Trophoblast cell (in vitro differentiated cells and primary cell): Measurements from ENCODE around the gene F11R.
"Not testable (repeated sequence)": the region's sequence is repeated elsewhere in the genome, so short reads cannot be mapped to it uniquely, and the experiment has no call there.

Experiments
- DNase-seq, 2 donors: peaks; one replicate each; pipeline ENCODE4 v3.0.0-alpha.2; 2016
- H2AFZ ChIP-seq: 2 replicates; pipeline ENCODE4 v1.6.1; 2013; ENCODE audit warnings: low read length, moderate library complexity, mild to moderate bottlenecking; ENCODE audit not compliant: insufficient read depth, poor library complexity
- H2AK5ac ChIP-seq: 2 replicates; pipeline ENCODE4 v1.6.1; 2013; ENCODE audit warnings: mild to moderate bottlenecking, low read length
- H2BK120ac ChIP-seq: 2 replicates; pipeline ENCODE4 v1.6.1; 2013; ENCODE audit warnings: low read length, mild to moderate bottlenecking, moderate library complexity; ENCODE audit not compliant: insufficient read depth, poor library complexity
- H2BK12ac ChIP-seq: 2 replicates; pipeline ENCODE4 v1.6.1; 2013; ENCODE audit warnings: mild to moderate bottlenecking, low read length, moderate library complexity
- H2BK5ac ChIP-seq: 2 replicates; pipeline ENCODE4 v1.6.1; 2013; ENCODE audit warnings: low read length, low read depth, moderate library complexity, mild to moderate bottlenecking; ENCODE audit not compliant: poor library complexity
- H3K14ac ChIP-seq: 2 replicates; pipeline ENCODE4 v1.6.1; 2013; ENCODE audit warnings: mild to moderate bottlenecking, low read length
- H3K18ac ChIP-seq: 2 replicates; pipeline ENCODE4 v1.6.1; 2013; ENCODE audit warnings: mild to moderate bottlenecking, low read length
- H3K23ac ChIP-seq: 2 replicates; pipeline ENCODE4 v1.6.1; 2013; ENCODE audit warnings: low read length
- H3K27ac ChIP-seq: 2 replicates; pipeline ENCODE4 v1.5.1; 2013; ENCODE audit warnings: low read depth, mild to moderate bottlenecking, inconsistent platforms, low read length, moderate library complexity
- H3K27me3 ChIP-seq: 2 replicates; pipeline ENCODE4 v1.6.1; 2013; ENCODE audit warnings: inconsistent platforms, mild to moderate bottlenecking, low read length, moderate library complexity; ENCODE audit not compliant: insufficient read depth
- H3K36me3 ChIP-seq, 2 experiments: 1 replicate in 1 of 2; 2 replicates in 1 of 2; pipeline ENCODE4 v1.6.1; 2013; ENCODE audit warnings: low read length in 2 of 2, mild to moderate bottlenecking in 2 of 2, moderate library complexity in 1 of 2; ENCODE audit not compliant: insufficient read depth in 2 of 2, control insufficient read depth in 1 of 2
- H3K4ac ChIP-seq: 2 replicates; pipeline ENCODE4 v1.6.1; 2013; ENCODE audit warnings: low read depth, mild to moderate bottlenecking, low read length, moderate library complexity
- H3K4me1 ChIP-seq, 2 experiments: 1 replicate in 1 of 2; 2 replicates in 1 of 2; pipeline ENCODE4 v1.6.1; 2013; ENCODE audit warnings: low read length in 2 of 2, mild to moderate bottlenecking in 2 of 2, moderate library complexity in 1 of 2; ENCODE audit not compliant: insufficient read depth in 2 of 2, control insufficient read depth in 1 of 2
- H3K4me2 ChIP-seq: 2 replicates; pipeline ENCODE4 v1.6.1; 2013; ENCODE audit warnings: inconsistent platforms, mild to moderate bottlenecking, low read length, moderate library complexity
- H3K4me3 ChIP-seq: 2 replicates; pipeline ENCODE4 v1.5.1; 2013; ENCODE audit warnings: mild to moderate bottlenecking, low read depth, low read length, inconsistent platforms
- H3K79me1 ChIP-seq: one replicate; pipeline ENCODE4 v1.6.1; 2013; ENCODE audit warnings: low read length
- H3K79me2 ChIP-seq: 2 replicates; pipeline ENCODE4 v1.6.1; 2013; ENCODE audit warnings: low read length, mild to moderate bottlenecking; ENCODE audit not compliant: control insufficient read depth, insufficient read depth, poor library complexity
- H3K9ac ChIP-seq: 2 replicates; pipeline ENCODE4 v1.6.1; 2013; ENCODE audit warnings: mild to moderate bottlenecking, low read length
- H3K9me3 ChIP-seq: 2 replicates; pipeline ENCODE4 v1.6.1; 2013; ENCODE audit warnings: low read depth, mild to moderate bottlenecking, control low read depth, inconsistent platforms, low read length; ENCODE audit not compliant: insufficient read depth
- H4K12ac ChIP-seq: 2 replicates; pipeline ENCODE4 v1.6.1; 2013; ENCODE audit warnings: low read depth, mild to moderate bottlenecking, low read length, moderate library complexity
- H4K8ac ChIP-seq: 2 replicates; pipeline ENCODE4 v1.6.1; 2013; ENCODE audit warnings: low read depth, mild to moderate bottlenecking, low read length, moderate library complexity
- H4K91ac ChIP-seq: one replicate; pipeline ENCODE4 v1.6.1; 2013; ENCODE audit warnings: low read depth, mild to moderate bottlenecking, low read length, moderate library complexity
- WGBS: extraction: QIAGEN DNeasy Blood & Tissue Kit; methylation state at CpG from one replicate; pipeline ENCODE4 v1.1.7; 2013; ENCODE audit warnings: missing lambda C conversion rate; ENCODE audit not compliant: insufficient read length, insufficient coverage; ENCODE audit errors: extremely low coverage; 5-methylcytosine and 5-hydroxymethylcytosine counted together

Gene F11R

DNA sequence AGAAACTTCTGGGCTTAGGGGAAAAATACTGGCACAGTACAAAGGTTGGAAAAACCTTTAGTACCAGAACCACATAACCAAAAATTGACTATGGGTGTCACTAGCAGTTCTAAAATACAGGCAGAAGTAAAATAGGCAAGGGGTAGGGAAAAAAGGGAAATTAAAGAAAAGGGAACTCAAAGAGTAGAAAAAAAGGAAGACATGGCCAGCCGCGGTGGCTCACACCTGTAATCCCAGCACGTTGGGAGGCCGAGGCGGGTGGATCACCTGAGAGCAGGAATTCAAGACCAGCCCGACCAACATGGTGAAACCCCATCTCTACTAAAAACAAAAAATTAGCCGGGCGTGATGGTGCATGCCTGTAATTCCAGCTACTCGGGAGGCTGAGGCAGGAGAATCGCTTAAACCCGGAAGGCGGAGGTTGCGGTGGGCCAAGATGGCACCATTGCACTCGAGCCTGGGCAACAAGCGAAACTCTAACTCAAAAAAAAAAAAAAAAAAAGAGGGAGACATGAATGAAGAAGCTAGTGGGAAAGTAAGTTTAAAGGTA is 1.8 kb downstream of the F11R start:
- H3K18ac ChIP-seq, H2BK12ac ChIP-seq, H2BK120ac ChIP-seq, H3K36me3 ChIP-seq, H3K14ac ChIP-seq, H2AK5ac ChIP-seq, H3K9ac ChIP-seq, H3K4me3 ChIP-seq, H3K27me3 ChIP-seq, H2BK5ac ChIP-seq, H3K9me3 ChIP-seq, H3K23ac ChIP-seq, H4K12ac ChIP-seq, H2AFZ ChIP-seq, H4K8ac ChIP-seq, H4K91ac ChIP-seq: not testable (repeated sequence)
- peak in 1 of 2 donors; percentile 54 for DNase-seq
- Histone ChIP-seq H3K4me2 (peak overlapping the region; percentile 91), H3K4ac (peak overlapping the region; percentile 39), H3K79me1 (peaks cover 32% of the 10 kb centered on the region), H3K4me1 (peaks cover 18 to 19% of the 10 kb centered on the region in 2 experiments), H3K79me2 (peaks cover 24% of the 10 kb centered on the region), H3K27ac (peak overlapping the region; percentile 92)
- WGBS = no CpG with 5 or more reads among the region's 15 CpGs

- no peak overlapping the region for H4K12ac ChIP-seq
- H3K14ac ChIP-seq = no peak overlapping the region
- peak overlapping the region; percentile 91 for H3K4me2 ChIP-seq
- H3K79me2 ChIP-seq = peaks cover 24% of the 10 kb centered on the region
- WGBS = no CpG with 5 or more reads among the region's 1 CpG
- H4K91ac ChIP-seq = no peak overlapping the region
- H2BK5ac ChIP-seq = peak overlapping the region; percentile 11
- H3K4me1 ChIP-seq = peaks cover 22 to 25% of the 10 kb centered on the region in 2 experiments
- H3K36me3 ChIP-seq = peaks cover 0 to 3% of the 10 kb centered on the region in 2 experiments
- no peak overlapping the region for H3K23ac ChIP-seq
- no peaks in the 10 kb centered on the region for H3K27me3 ChIP-seq
- no peak overlapping the region for H3K4me3 ChIP-seq
- H4K8ac ChIP-seq = peak overlapping the region; percentile 6
- H3K9me3 ChIP-seq = no peaks in the 10 kb centered on the region
- H2AK5ac ChIP-seq = peak overlapping the region; percentile 70
- peak overlapping the region; percentile 86 for H3K27ac ChIP-seq
- peak overlapping the region; percentile 39 for H3K4ac ChIP-seq
- H3K18ac ChIP-seq = no peak overlapping the region
- no peak overlapping the region for H3K9ac ChIP-seq
- no peak overlapping the region for H2AFZ ChIP-seq
- H3K79me1 ChIP-seq = peaks cover 36% of the 10 kb centered on the region
- H2BK120ac ChIP-seq = no peak overlapping the region
- H2BK12ac ChIP-seq = no peak overlapping the region
- no peak for DNase-seq
Measured at GRCh38 chr1:161018631-161018930, 2.4 kb downstream of the F11R start.

- peak overlapping the region; percentile 34 for H2AK5ac ChIP-seq
- peak overlapping the region; percentile 51 for H3K18ac ChIP-seq
- WGBS = no CpG with 5 or more reads among the region's 5 CpGs
- peak in 1 of 2 donors; percentile 28 for DNase-seq
- H3K79me2 ChIP-seq = peaks cover 27% of the 10 kb centered on the region
- H2BK5ac ChIP-seq = peak overlapping the region; percentile 32
- H3K4me3 ChIP-seq = no peak overlapping the region
- H3K27ac ChIP-seq = peak overlapping the region; percentile 86
- H3K9ac ChIP-seq = no peak overlapping the region
- peak overlapping the region; percentile 26 for H2BK120ac ChIP-seq
- H3K4me1 ChIP-seq = peaks cover 27 to 30% of the 10 kb centered on the region in 2 experiments
- peak overlapping the region; percentile 39 for H3K4ac ChIP-seq
- H4K8ac ChIP-seq = peak overlapping the region; percentile 6
- H3K4me2 ChIP-seq = peak overlapping the region; percentile 91
- H4K12ac ChIP-seq = no peak overlapping the region
- no peak overlapping the region for H3K23ac ChIP-seq
- H3K36me3 ChIP-seq = peaks cover 0 to 3% of the 10 kb centered on the region in 2 experiments
- peak overlapping the region; percentile 55 for H2BK12ac ChIP-seq
- H3K27me3 ChIP-seq = no peaks in the 10 kb centered on the region
- H3K9me3 ChIP-seq = no peaks in the 10 kb centered on the region
- H3K79me1 ChIP-seq = peaks cover 41% of the 10 kb centered on the region
- peak overlapping the region; percentile 49 for H4K91ac ChIP-seq
- H2AFZ ChIP-seq = no peak overlapping the region
- H3K14ac ChIP-seq = peak overlapping the region; percentile 65
Measured at GRCh38 chr1:161017756-161018630, 3.0 kb downstream of the F11R start.

- H3K9ac ChIP-seq, H3K9me3 ChIP-seq, H3K4me2 ChIP-seq, H3K23ac ChIP-seq, H2BK120ac ChIP-seq, H2BK5ac ChIP-seq, H3K27me3 ChIP-seq, H4K91ac ChIP-seq, H3K4ac ChIP-seq, H4K8ac ChIP-seq, H2AFZ ChIP-seq, H3K4me3 ChIP-seq, H3K18ac ChIP-seq, H3K14ac ChIP-seq, H2AK5ac ChIP-seq, H2BK12ac ChIP-seq, H4K12ac ChIP-seq, H3K36me3 ChIP-seq: not testable (repeated sequence)
- Histone ChIP-seq H3K27ac (peak overlapping the region; percentile 86), H3K4me1 (peaks cover 29 to 30% of the 10 kb centered on the region in 2 experiments), H3K79me2 (peaks cover 27% of the 10 kb centered on the region), H3K79me1 (peaks cover 41% of the 10 kb centered on the region)
- peak; percentile 76 to 79 for DNase-seq
- no CpG with 5 or more reads among the region's 7 CpGs for WGBS
Measured at GRCh38 chr1:161017181-161017580, 3.8 kb downstream of the F11R start.
